Ishikawa (cell line): Measurements from ENCODE around the gene MRPL27.

Experiments used
- CEBPB ChIP-seq: IDR thresholded peaks from 2 replicates; pipeline ENCODE4 v1.6.1; 2012
- CREB1 ChIP-seq: IDR thresholded peaks from 2 replicates; pipeline ENCODE4 v1.6.1; 2012; ENCODE audit warnings: low read depth
- EGR1 ChIP-seq: IDR thresholded peaks from 2 replicates; pipeline ENCODE4 v1.6.1; 2012
- EP300 ChIP-seq: IDR thresholded peaks from 2 replicates; pipeline ENCODE4 v1.6.1; 2012; ENCODE audit warnings: borderline replicate concordance
- FOXM1 ChIP-seq: IDR thresholded peaks from 2 replicates; pipeline ENCODE4 v1.6.1; 2012; ENCODE audit warnings: low read depth, borderline replicate concordance
- NFIC ChIP-seq: IDR thresholded peaks from 2 replicates; pipeline ENCODE4 v1.6.1; 2012
- RAD21 ChIP-seq: IDR thresholded peaks from 2 replicates; pipeline ENCODE4 v1.6.1; 2012; ENCODE audit warnings: low read depth
- TAF1 ChIP-seq: IDR thresholded peaks from 2 replicates; pipeline ENCODE4 v1.6.1; 2012; ENCODE audit warnings: low read depth, mild to moderate bottlenecking
- TCF12 ChIP-seq: IDR thresholded peaks from 2 replicates; pipeline ENCODE4 v1.6.1; 2012; ENCODE audit warnings: low read depth
- TEAD4 ChIP-seq: IDR thresholded peaks from 2 replicates; pipeline ENCODE4 v1.6.1; 2012
- YY1 ChIP-seq: IDR thresholded peaks from 2 replicates; pipeline ENCODE4 v1.6.1; 2012; ENCODE audit warnings: low read depth
- ZBTB7A ChIP-seq: IDR thresholded peaks from 2 replicates; pipeline ENCODE4 v1.6.1; 2012; ENCODE audit warnings: low read depth
- TF ChIP-seq, protein P1 (sequence below): IDR thresholded peaks from 2 replicates; pipeline ENCODE4 v1.6.1; 2012
- TF ChIP-seq, protein P2 (sequence below): IDR thresholded peaks from 2 replicates; pipeline ENCODE4 v1.6.1; 2012
- TF ChIP-seq, protein P3 (sequence below): IDR thresholded peaks from 2 replicates; pipeline ENCODE4 v1.6.1; 2012; ENCODE audit warnings: low read depth, mild to moderate bottlenecking

MRPL27 gene

DNA sequence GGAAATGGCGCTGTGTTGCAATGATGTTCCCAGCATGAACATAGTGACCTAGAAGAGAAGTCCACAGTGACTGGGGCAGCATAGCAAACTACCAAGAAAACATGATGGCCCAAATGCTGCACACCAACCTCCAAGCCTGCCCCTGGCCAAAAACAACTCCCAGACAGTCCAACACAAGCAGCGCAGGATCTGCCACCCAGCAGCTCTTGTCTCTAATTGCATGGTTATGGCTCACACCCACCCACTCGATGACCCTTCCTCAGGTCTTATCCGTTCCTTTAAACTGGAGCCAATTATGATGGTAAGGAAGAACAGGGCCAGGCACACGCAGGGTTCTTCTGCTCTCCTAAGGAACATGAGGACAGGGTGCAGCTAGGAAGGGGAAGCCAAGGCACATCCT is 2.9 kb downstream of the MRPL27 start:
- TF ChIP-seq RAD21 (no peak), CEBPB (no peak), TAF1 (no peak), ZBTB7A (no peak), EGR1 (no peak), FOXM1 (no peak), CREB1 (no peak), TEAD4 (no peak), NFIC (no peak), YY1 (no peak), EP300 (no peak), TCF12 (no peak)
- TF ChIP-seq, protein P1, sequence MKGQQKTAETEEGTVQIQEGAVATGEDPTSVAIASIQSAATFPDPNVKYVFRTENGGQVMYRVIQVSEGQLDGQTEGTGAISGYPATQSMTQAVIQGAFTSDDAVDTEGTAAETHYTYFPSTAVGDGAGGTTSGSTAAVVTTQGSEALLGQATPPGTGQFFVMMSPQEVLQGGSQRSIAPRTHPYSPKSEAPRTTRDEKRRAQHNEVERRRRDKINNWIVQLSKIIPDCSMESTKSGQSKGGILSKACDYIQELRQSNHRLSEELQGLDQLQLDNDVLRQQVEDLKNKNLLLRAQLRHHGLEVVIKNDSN = no peak
- TF ChIP-seq, protein P2, sequence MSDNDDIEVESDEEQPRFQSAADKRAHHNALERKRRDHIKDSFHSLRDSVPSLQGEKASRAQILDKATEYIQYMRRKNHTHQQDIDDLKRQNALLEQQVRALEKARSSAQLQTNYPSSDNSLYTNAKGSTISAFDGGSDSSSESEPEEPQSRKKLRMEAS = no peak
- TF ChIP-seq, protein P3, sequence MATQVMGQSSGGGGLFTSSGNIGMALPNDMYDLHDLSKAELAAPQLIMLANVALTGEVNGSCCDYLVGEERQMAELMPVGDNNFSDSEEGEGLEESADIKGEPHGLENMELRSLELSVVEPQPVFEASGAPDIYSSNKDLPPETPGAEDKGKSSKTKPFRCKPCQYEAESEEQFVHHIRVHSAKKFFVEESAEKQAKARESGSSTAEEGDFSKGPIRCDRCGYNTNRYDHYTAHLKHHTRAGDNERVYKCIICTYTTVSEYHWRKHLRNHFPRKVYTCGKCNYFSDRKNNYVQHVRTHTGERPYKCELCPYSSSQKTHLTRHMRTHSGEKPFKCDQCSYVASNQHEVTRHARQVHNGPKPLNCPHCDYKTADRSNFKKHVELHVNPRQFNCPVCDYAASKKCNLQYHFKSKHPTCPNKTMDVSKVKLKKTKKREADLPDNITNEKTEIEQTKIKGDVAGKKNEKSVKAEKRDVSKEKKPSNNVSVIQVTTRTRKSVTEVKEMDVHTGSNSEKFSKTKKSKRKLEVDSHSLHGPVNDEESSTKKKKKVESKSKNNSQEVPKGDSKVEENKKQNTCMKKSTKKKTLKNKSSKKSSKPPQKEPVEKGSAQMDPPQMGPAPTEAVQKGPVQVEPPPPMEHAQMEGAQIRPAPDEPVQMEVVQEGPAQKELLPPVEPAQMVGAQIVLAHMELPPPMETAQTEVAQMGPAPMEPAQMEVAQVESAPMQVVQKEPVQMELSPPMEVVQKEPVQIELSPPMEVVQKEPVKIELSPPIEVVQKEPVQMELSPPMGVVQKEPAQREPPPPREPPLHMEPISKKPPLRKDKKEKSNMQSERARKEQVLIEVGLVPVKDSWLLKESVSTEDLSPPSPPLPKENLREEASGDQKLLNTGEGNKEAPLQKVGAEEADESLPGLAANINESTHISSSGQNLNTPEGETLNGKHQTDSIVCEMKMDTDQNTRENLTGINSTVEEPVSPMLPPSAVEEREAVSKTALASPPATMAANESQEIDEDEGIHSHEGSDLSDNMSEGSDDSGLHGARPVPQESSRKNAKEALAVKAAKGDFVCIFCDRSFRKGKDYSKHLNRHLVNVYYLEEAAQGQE = no peak

DNA sequence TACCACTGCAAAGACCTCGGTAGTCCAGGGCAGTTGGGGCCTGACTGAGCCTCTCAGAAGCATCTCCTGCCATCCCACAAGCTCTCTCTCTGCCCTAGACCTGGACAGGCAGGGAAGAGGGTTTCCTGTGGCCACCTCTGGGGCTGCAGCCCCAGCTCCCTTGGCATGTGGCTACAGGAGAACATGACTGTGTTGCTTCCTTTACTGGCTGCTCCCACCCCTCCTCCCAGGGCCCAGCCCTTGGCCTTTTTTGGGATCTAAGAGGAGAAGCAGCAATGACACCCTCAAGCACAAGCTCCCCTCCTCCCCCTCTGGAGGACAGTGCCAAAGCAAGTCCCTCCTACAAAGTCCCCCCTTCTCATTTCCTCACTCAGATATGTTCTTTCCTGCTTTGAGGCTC is 5.6 kb downstream of the MRPL27 start:
- TF ChIP-seq, protein P1 = no peak
- TF ChIP-seq ZBTB7A (no peak), CREB1 (no peak), TEAD4 (no peak), TAF1 (no peak), YY1 (no peak), NFIC (no peak), FOXM1 (no peak), EP300 (no peak)
- TF ChIP-seq, protein P3 = no peak

DNA sequence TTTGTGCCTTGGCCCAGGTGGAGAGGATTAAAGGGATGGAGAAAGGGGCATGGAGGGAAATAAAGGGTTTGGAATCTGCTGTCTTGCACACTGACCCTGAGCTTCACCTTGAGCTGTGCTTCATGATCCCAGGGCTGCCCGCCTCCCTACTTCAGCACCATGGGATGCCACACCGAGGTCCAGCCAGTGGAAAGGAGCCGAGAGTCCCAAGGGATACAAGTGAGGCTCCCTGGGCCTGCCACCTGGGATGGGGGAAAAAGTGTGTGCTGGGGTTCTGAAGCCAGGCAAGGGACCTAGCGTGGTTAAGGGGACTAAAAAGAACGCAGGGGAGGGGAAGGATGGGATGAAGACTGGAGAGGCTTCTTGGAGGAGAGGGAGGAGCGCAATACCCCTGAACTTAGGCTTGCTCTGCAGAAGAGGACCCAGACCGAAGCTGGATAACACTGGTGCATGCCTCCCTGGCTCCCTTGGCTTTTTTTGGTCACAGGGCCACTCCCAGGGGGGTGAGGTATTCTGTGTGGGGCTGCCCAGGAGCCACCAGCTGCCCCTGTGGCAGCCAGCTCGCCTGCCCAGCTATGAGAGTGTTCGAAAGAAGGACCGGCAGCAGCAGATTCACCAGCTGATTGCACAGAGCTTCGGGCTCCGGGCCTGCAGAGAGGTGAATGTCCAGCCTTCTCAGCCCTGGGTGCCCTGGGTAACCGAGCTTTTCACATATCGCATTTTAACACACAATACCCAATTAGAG is 7.2 kb downstream of the MRPL27 start:
- TF ChIP-seq, protein P3 = no peak
- TF ChIP-seq YY1 (no peak), ZBTB7A (no peak), EP300 (no peak), FOXM1 (no peak), CREB1 (no peak), CEBPB (no peak), TAF1 (no peak), RAD21 (no peak), EGR1 (no peak)

DNA sequence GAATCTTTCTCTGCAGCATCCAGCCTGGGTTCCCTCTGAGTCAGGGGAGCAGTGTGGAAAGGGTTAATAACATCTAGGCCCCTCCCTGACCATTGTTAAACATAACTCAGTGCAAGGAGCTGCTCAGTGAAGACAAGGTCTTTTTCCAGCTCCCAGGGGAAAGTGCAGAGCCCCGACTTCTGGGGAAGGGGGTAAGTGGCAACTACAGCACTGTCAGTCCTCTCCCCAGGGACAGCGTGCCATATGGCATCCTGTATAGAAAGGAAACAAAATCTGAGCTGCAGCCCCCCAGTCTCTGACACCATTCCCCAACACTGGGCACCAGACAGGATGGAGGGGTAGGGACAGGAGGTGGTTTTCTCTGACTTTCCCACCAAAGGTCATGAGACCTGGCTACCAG is 7.8 kb downstream of the MRPL27 start:
- TF ChIP-seq, protein P1 = no peak
- TF ChIP-seq TEAD4 = no peak
- TF ChIP-seq TAF1 = no peak
- TF ChIP-seq YY1 = no peak
- TF ChIP-seq, protein P3 = no peak
- TF ChIP-seq, protein P2 = no peak
- no peak for TF ChIP-seq FOXM1
- TF ChIP-seq EP300 = no peak
- no peak for TF ChIP-seq ZBTB7A
